K562 (cell line): ENCODE data around the gene LIMCH1.

Experiments used
- ATF3 ChIP-seq, 2 experiments: fragments of 450-650 bp in 1 of 2; sonication (generic) in 1 of 2; formaldehyde crosslinking in 1 of 2; IDR thresholded peaks in 1 of 2; conservative IDR thresholded peaks in 1 of 2; 2 replicates each; pipeline versions ENCODE4 v1.6.1 to v1.8.1; 2016 to 2023; ENCODE audit warnings: mild to moderate bottlenecking in 2 of 2, moderate library complexity in 2 of 2, inconsistent platforms in 1 of 2, missing genetic modification reagents in 1 of 2
- CTCF ChIP-seq, 3 experiments: IDR thresholded peaks in 2 of 3; conservative IDR thresholded peaks in 1 of 3; 2 replicates each; pipeline ENCODE4 v1.5.1; 2011 to 2012; ENCODE audit warnings: low read length in 3 of 3, mild to moderate bottlenecking in 3 of 3, control low read depth in 2 of 3, improper control_type of control experiment in 1 of 3, inconsistent platforms in 1 of 3, low read depth in 1 of 3, mixed read lengths in 1 of 3, moderate library complexity in 1 of 3; ENCODE audit not compliant: insufficient read depth in 2 of 3
- E2F5 ChIP-seq: sonication (generic); formaldehyde crosslinking; IDR thresholded peaks from 2 replicates; pipeline ENCODE4 v1.8.0; 2022; ENCODE audit warnings: mild to moderate bottlenecking, missing genetic modification reagents
- ESRRA ChIP-seq: fragments of 450-650 bp; IDR thresholded peaks from 2 replicates; pipeline ENCODE4 v1.6.1; 2014; ENCODE audit warnings: low read depth, mild to moderate bottlenecking, moderate library complexity, borderline replicate concordance
- FOXM1 ChIP-seq, 2 experiments: fragments of 450-650 bp in 1 of 2; sonication (generic) in 1 of 2; formaldehyde crosslinking in 1 of 2; IDR thresholded peaks; 2 replicates each; pipeline versions ENCODE4 v1.6.1 to v1.9.0; 2017 to 2022; ENCODE audit warnings: low read depth in 2 of 2, mild to moderate bottlenecking in 2 of 2, missing genetic modification reagents in 1 of 2, moderate library complexity in 1 of 2
- KLF16 ChIP-seq: IDR thresholded peaks from 2 replicates; pipeline ENCODE4 v1.6.1; 2016; ENCODE audit warnings: antibody characterized with exemption
- RNF2 ChIP-seq: sonication (generic); IDR thresholded peaks from 2 replicates; pipeline ENCODE4 v1.6.1; 2016
- TCFL5 ChIP-seq: fragments of 250-450 bp; sonication (Bioruptor Pico); conservative IDR thresholded peaks from 2 replicates; pipeline ENCODE4 v1.6.1; 2021; ENCODE audit warnings: mild to moderate bottlenecking, moderate library complexity, matching md5 sums
- ZNF398 ChIP-seq: fragments of 250-450 bp; sonication (Bioruptor Pico); IDR thresholded peaks from 2 replicates; pipeline ENCODE4 v1.8.0; 2021; ENCODE audit warnings: moderate library complexity, mild to moderate bottlenecking, inconsistent platforms
- ZZZ3 ChIP-seq: fragments of 450-650 bp; IDR thresholded peaks from 2 replicates; pipeline ENCODE4 v1.6.1; 2016; ENCODE audit warnings: antibody characterized with exemption, mild to moderate bottlenecking, moderate library complexity

GRCh38 chr4:41713768-41714167 lies 175.8 kb downstream of the LIMCH1 start:
- TF ChIP-seq RNF2 (no peak), TCFL5 (CRISPR knock-in tag) (no peak), ESRRA (no peak), ZNF398 (CRISPR knock-in tag) (no peak), KLF16 (no peak), FOXM1 (IDR thresholded peaks at IDR 0.05; ENCODE audit: low read depth) (no peak), FOXM1 (CRISPR knock-in tag; IDR thresholded peaks at IDR 0.05; ENCODE audit: low read depth) (no peak), ZZZ3 (no peak), ATF3 (IDR thresholded peaks at IDR 0.05) (no peak), ATF3 (CRISPR knock-in tag; conservative IDR thresholded peaks at IDR 0.05) (no peak), E2F5 (CRISPR knock-in tag) (no peak), CTCF (IDR thresholded peaks at IDR 0.05 in 2 of 3, conservative IDR thresholded peaks at IDR 0.05 in 1 of 3; ENCODE audit: insufficient read depth in 2 of 3, low read depth in 1 of 3, low read length in 3 of 3) (no peak)
